ENCODE measurements around the gene ANTXR2. TPM values are rescaled to one million over a fixed set of nuclear protein-coding genes. Genes with fewer than 3 reads are reported as not detected.
"Not testable (repeated sequence)": the region's sequence is repeated elsewhere in the genome, so short reads cannot be mapped to it uniquely, and the experiment has no call there.

The ANTXR2 gene
- total RNA-seq, 2 experiments from 2014 or later, result 27.3 to 30.0 TPM

- no peak for DNase-seq
- Mint-ChIP-seq H3K4me3 (no peak overlapping the region), H3K27ac (no peak overlapping the region), H3K36me3 (ENCODE audit: low read depth) (peaks cover 58% of the 10 kb centered on the region), H3K9me3 (peaks cover 19% of the 10 kb centered on the region), H3K4me1 (peaks cover 52% of the 10 kb centered on the region), H3K27me3 (no peaks in the 10 kb centered on the region)
- CTCF ChIA-PET, result interaction anchor here (1.0 to 1.5 kb wide), 3 partner anchors 8 to 27 kb away, joined by 4 to 5 read pairs (median 5); no protein-coding TSS in a partner anchor
- POLR2A ChIA-PET, result no interaction called here
These were observed 64.1 kb downstream of the ANTXR2 start for GRCh38 chr4:80008971-80009370.

GRCh38 chr4:80008351-80008750, 64.7 kb downstream of the ANTXR2 start:
- POLR2A ChIA-PET, result no interaction called here
- H3K4me1 Mint-ChIP-seq, result peaks cover 52% of the 10 kb centered on the region
- peak overlapping the region; percentile 82 for H3K27ac Mint-ChIP-seq

GRCh38 chr4:80007745-80008149, 65.3 kb downstream of the ANTXR2 start:
- H3K9me3 Mint-ChIP-seq, result peaks cover 19% of the 10 kb centered on the region
- peak overlapping the region; percentile 82 for H3K27ac Mint-ChIP-seq
- H3K27me3 Mint-ChIP-seq, result no peaks in the 10 kb centered on the region
- POLR2A ChIA-PET, result interaction anchor here (0.6 kb wide), 1 partner anchor 205 kb away, joined by 3 read pairs; no protein-coding TSS in a partner anchor
- H3K4me3 Mint-ChIP-seq, result no peak overlapping the region
- CTCF ChIA-PET, result no interaction called here
- no peak for DNase-seq
- peaks cover 56% of the 10 kb centered on the region for H3K36me3 Mint-ChIP-seq (ENCODE audit: low read depth)
- H3K4me1 Mint-ChIP-seq, result peaks cover 52% of the 10 kb centered on the region

More at GRCh38 chr4:80008351-80008750, 64.7 kb downstream of the ANTXR2 start:
- Mint-ChIP-seq H3K4me3 (no peak overlapping the region), H3K27me3 (no peaks in the 10 kb centered on the region), H3K36me3 (ENCODE audit: low read depth) (peaks cover 57% of the 10 kb centered on the region), H3K9me3 (peaks cover 19% of the 10 kb centered on the region)
- DNase-seq, result no peak
- CTCF ChIA-PET, result interaction anchor here (1.0 kb wide), 1 partner anchor 9 kb away, joined by 5 read pairs; no protein-coding TSS in a partner anchor

GRCh38 chr4:80006935-80007744, 65.9 kb downstream of the ANTXR2 start:
- H3K27me3 Mint-ChIP-seq, result no peaks in the 10 kb centered on the region
- H3K27ac Mint-ChIP-seq, result peak overlapping the region; percentile 82
- peaks cover 52% of the 10 kb centered on the region for H3K4me1 Mint-ChIP-seq
- peaks cover 61% of the 10 kb centered on the region for H3K36me3 Mint-ChIP-seq (ENCODE audit: low read depth)
- H3K4me3 Mint-ChIP-seq, result peak overlapping the region; percentile 4
- H3K9me3 Mint-ChIP-seq, result peaks cover 19% of the 10 kb centered on the region
- ChIA-PET POLR2A (interaction anchor here (0.6 kb wide), 1 partner anchor 205 kb away, joined by 3 read pairs; no protein-coding TSS in a partner anchor), CTCF (no interaction called here)
- no peak for DNase-seq

- ChIA-PET POLR2A (no interaction called here), CTCF (no interaction called here)
- no peak for DNase-seq
- Mint-ChIP-seq H3K4me1 (peaks cover 42% of the 10 kb centered on the region), H3K4me3 (no peak overlapping the region), H3K9me3 (peaks cover 24% of the 10 kb centered on the region), H3K27me3 (no peaks in the 10 kb centered on the region), H3K36me3 (ENCODE audit: low read depth) (peaks cover 61% of the 10 kb centered on the region), H3K27ac (no peak overlapping the region)
These were observed 67.2 kb downstream of the ANTXR2 start for GRCh38 chr4:80005863-80006262.

GRCh38 chr4:80004319-80004718, 68.7 kb downstream of the ANTXR2 start:
- Mint-ChIP-seq H3K36me3 (ENCODE audit: low read depth) (peaks cover 56% of the 10 kb centered on the region), H3K9me3 (peaks cover 20% of the 10 kb centered on the region), H3K27me3 (no peaks in the 10 kb centered on the region), H3K27ac (no peak overlapping the region), H3K4me3 (no peak overlapping the region), H3K4me1 (peaks cover 34% of the 10 kb centered on the region)
- no peak for DNase-seq
- ChIA-PET CTCF (no interaction called here), POLR2A (no interaction called here)

- H3K4me3 Mint-ChIP-seq, POLR2A ChIA-PET: not testable (repeated sequence)
- H3K36me3 Mint-ChIP-seq (ENCODE audit: low read depth), result peaks cover 47% of the 10 kb centered on the region
These were observed 70.5 kb downstream of the ANTXR2 start for GRCh38 chr4:80002559-80002958.

GRCh38 chr4:79999048-79999447, 74.0 kb downstream of the ANTXR2 start:
- H3K4me3 Mint-ChIP-seq, H3K27me3 Mint-ChIP-seq, H3K4me1 Mint-ChIP-seq, H3K9me3 Mint-ChIP-seq, CTCF ChIA-PET, POLR2A ChIA-PET, DNase-seq, H3K27ac Mint-ChIP-seq: not testable (repeated sequence)
- peaks cover 25% of the 10 kb centered on the region for H3K36me3 Mint-ChIP-seq (ENCODE audit: low read depth)

More at GRCh38 chr4:80002559-80002958, 70.5 kb downstream of the ANTXR2 start:
- Mint-ChIP-seq H3K4me1 (peaks cover 23% of the 10 kb centered on the region), H3K9me3 (peaks cover 20% of the 10 kb centered on the region)
- H3K27ac Mint-ChIP-seq, CTCF ChIA-PET, H3K27me3 Mint-ChIP-seq, DNase-seq: not testable (repeated sequence)

- H3K27me3 Mint-ChIP-seq, result no peaks in the 10 kb centered on the region
- no peak overlapping the region for H3K27ac Mint-ChIP-seq
- no peak overlapping the region for H3K4me3 Mint-ChIP-seq
- H3K4me1 Mint-ChIP-seq, result peaks cover 4% of the 10 kb centered on the region
- CTCF ChIA-PET, result no interaction called here
- H3K9me3 Mint-ChIP-seq, result peaks cover 9% of the 10 kb centered on the region
- H3K36me3 Mint-ChIP-seq (ENCODE audit: low read depth), result peaks cover 23% of the 10 kb centered on the region
- POLR2A ChIA-PET, result no interaction called here
- no peak for DNase-seq
These were observed 74.8 kb downstream of the ANTXR2 start for GRCh38 chr4:79998201-79998600.

- ChIA-PET POLR2A (no interaction called here), CTCF (interaction anchor here (0.6 to 0.7 kb wide), 2 partner anchors 16 to 97 kb away, joined by 3 read pairs; no protein-coding TSS in a partner anchor)
- H3K4me1 Mint-ChIP-seq, result peaks cover 4% of the 10 kb centered on the region
- no peak for DNase-seq
- H3K4me3 Mint-ChIP-seq, result no peak overlapping the region
- no peak overlapping the region for H3K27ac Mint-ChIP-seq
- H3K27me3 Mint-ChIP-seq, result no peaks in the 10 kb centered on the region
- H3K36me3 Mint-ChIP-seq (ENCODE audit: low read depth), result peaks cover 15% of the 10 kb centered on the region
- peaks cover 6% of the 10 kb centered on the region for H3K9me3 Mint-ChIP-seq
These were observed 76.2 kb downstream of the ANTXR2 start for GRCh38 chr4:79996851-79997250.

GRCh38 chr4:79993476-79993875, 79.6 kb downstream of the ANTXR2 start:
- POLR2A ChIA-PET, result no interaction called here
- CTCF ChIA-PET, result no interaction called here
- H3K27ac Mint-ChIP-seq, result no peak overlapping the region
- H3K9me3 Mint-ChIP-seq, result peaks cover 14% of the 10 kb centered on the region
- DNase-seq, result no peak
- H3K4me3 Mint-ChIP-seq, result no peak overlapping the region
- no peaks in the 10 kb centered on the region for H3K27me3 Mint-ChIP-seq
- H3K4me1 Mint-ChIP-seq, result peaks cover 6% of the 10 kb centered on the region
- H3K36me3 Mint-ChIP-seq (ENCODE audit: low read depth), result peaks cover 25% of the 10 kb centered on the region

- DNase-seq, result no peak
- Mint-ChIP-seq H3K27ac (no peak overlapping the region), H3K4me3 (no peak overlapping the region), H3K4me1 (peaks cover 2% of the 10 kb centered on the region), H3K27me3 (no peaks in the 10 kb centered on the region), H3K9me3 (peaks cover 15% of the 10 kb centered on the region), H3K36me3 (ENCODE audit: low read depth) (peaks cover 30% of the 10 kb centered on the region)
- ChIA-PET POLR2A (no interaction called here), CTCF (no interaction called here)
These were observed 81.4 kb downstream of the ANTXR2 start for GRCh38 chr4:79991601-79992000.

- H3K4me1 Mint-ChIP-seq, POLR2A ChIA-PET, DNase-seq, H3K27ac Mint-ChIP-seq, H3K27me3 Mint-ChIP-seq, H3K4me3 Mint-ChIP-seq: not testable (repeated sequence)
- H3K36me3 Mint-ChIP-seq (ENCODE audit: low read depth), result peaks cover 29% of the 10 kb centered on the region
- peaks cover 15% of the 10 kb centered on the region for H3K9me3 Mint-ChIP-seq
- CTCF ChIA-PET, result interaction anchor here (0.6 kb wide), 1 partner anchor 221 kb away, joined by 3 read pairs; no protein-coding TSS in a partner anchor
These were observed 81.9 kb downstream of the ANTXR2 start for GRCh38 chr4:79991100-79991499.
